AG09319 (cell line): ENCODE results near the gene CASKIN2.

Source experiments
- DNase-seq: peaks from one replicate; pipeline ENCODE4 v3.0.0-alpha.2; 2010; ENCODE audit warnings: low read depth; ENCODE audit errors: extremely low read depth
- CTCF ChIP-seq: IDR thresholded peaks from 2 replicates; pipeline ENCODE4 v1.5.1; 2011; ENCODE audit warnings: low read depth, mild to moderate bottlenecking, inconsistent platforms, low read length, moderate library complexity

Gene CASKIN2

GRCh38 chr17:75535119-75535537, 19.8 kb upstream of the CASKIN2 start:
- no peak for DNase-seq
- TF ChIP-seq CTCF = no peak

GRCh38 chr17:75531721-75532072, 16.4 kb upstream of the CASKIN2 start:
- DNase-seq = no peak
- TF ChIP-seq CTCF = no peak

- no peak for TF ChIP-seq CTCF
- DNase-seq = no peak
Observed at GRCh38 chr17:75530837-75531720, 15.7 kb upstream of the CASKIN2 start.

- no peak for TF ChIP-seq CTCF
- no peak for DNase-seq
Observed at GRCh38 chr17:75526555-75527270, 11.4 kb upstream of the CASKIN2 start.

- DNase-seq = no peak
- no peak for TF ChIP-seq CTCF
Observed at GRCh38 chr17:75525806-75526554, 10.6 kb upstream of the CASKIN2 start.

GRCh38 chr17:75524970-75525805, 9.9 kb upstream of the CASKIN2 start, which contains the start of gene LLGL2:
Gene LLGL2 (plus strand): TSS chr17:75525697. CDS start chr17:75543427, 17,730 bp downstream.
- DNase-seq = no peak

More at GRCh38 chr17:75524970-75525805, 9.9 kb upstream of the CASKIN2 start, which contains the start of gene LLGL2:
- TF ChIP-seq CTCF = peak; percentile 19
